ENCODE results near the gene CCDC9B.

Gene CCDC9B

DNA sequence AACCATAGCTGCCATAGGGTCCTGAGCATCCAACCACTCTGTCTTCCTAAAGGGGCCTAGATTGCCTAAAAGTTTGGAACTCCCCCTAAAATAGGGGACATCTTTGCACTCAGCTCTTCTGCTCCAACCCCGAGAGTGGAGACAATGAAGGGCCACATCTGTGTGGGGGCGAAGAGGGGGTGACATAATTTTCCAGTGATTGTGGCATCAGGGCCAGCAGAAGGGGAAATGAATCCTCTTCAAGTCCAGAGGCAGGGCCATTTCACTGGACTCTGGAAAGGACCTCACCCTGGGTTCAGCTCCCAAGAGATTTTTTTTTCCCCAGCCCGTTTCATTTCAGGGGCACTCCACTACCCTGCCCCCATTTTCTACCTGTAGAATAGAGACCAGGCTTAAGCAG lies 53.2 kb downstream of the CCDC9B start:
- no peak for DNase-seq

DNA sequence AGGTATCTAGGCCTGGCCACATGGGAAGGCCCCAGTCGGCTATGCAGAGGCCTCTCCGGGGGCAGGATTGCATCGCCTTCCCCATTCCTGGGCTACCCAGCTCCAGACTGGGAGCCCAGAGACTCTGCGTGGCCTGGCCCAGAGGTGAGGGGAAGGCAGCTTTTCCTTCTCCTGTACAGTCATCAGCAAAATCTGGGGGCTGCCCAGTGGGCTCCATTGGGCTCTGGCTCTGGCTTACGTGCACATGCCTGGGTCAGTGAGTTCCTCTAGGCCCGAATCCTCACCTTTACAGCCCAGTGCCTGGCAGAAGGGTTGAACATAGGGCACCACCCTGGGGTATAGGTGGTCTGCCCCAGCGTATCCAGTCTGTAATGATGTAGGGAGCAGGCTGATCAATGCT lies 53.9 kb downstream of the CCDC9B start:
- DNase-seq, result no peak

DNA sequence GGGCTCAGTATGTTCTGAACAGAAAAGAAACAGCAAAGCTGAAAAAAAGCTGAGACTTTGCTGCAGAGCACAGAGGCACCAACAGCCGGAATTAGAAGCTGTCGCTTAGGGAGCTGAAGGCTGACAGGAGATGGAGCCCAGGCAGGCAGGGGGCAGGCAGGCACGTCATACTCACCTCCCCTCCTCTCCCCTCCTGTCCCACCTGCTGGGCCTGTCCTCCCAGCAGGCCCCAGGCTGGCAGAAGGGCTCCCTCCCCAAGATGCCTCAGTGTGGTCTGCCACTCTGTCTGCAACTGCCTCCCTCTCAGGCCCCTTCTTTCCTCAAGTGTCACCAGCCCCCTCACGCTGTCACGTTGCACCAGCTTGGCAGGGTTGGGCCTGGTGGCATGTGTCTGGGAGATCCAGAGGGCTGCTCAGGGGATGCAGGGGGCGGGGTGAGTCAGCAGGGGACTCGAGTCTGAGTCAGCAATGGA lies 54.6 kb downstream of the CCDC9B start:
- no peak for DNase-seq

DNA sequence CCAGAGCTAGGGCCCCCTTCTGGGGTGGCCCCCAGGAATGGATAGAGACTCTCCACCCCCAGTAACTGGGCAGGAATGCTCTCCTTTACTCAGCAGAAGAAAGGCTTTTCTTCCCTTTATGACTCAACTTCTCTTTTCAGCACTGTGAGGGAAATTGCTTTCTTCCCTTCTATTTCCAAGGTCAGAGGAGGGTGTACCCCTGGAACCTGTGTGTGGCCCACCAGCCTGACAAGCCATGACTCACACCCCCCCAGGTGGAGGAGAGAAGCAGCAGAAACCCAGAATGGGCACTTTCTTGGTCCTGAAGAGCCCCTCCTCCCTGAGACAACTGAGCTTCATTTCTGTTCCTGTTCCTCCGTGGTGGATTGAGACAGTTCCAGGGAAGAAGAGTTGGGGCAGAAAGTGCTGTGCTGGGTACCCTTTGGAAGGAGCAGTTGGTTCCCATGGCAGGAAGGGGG lies 55.2 kb downstream of the CCDC9B start:
- DNase-seq, result no peak

DNA sequence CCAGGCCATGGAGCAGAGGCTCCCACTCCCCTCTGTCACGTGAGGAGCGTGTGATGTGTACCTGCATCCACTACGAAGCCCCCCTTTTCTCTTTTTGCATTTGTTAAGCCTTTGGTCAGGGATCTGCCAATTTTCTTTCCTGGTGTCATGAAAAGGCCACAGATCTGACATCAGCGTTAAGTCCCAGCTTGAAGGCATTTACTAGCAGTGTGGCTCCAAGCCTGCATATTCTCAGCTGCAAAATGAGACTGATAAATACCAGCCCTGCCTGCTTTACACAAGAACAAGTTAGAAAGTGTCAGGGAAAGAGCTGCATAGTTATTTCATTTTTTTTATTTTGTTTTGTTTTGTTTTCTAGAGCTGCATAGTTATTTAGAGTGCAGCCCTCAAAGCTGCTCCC lies 55.6 kb downstream of the CCDC9B start:
- no peak for DNase-seq

DNA sequence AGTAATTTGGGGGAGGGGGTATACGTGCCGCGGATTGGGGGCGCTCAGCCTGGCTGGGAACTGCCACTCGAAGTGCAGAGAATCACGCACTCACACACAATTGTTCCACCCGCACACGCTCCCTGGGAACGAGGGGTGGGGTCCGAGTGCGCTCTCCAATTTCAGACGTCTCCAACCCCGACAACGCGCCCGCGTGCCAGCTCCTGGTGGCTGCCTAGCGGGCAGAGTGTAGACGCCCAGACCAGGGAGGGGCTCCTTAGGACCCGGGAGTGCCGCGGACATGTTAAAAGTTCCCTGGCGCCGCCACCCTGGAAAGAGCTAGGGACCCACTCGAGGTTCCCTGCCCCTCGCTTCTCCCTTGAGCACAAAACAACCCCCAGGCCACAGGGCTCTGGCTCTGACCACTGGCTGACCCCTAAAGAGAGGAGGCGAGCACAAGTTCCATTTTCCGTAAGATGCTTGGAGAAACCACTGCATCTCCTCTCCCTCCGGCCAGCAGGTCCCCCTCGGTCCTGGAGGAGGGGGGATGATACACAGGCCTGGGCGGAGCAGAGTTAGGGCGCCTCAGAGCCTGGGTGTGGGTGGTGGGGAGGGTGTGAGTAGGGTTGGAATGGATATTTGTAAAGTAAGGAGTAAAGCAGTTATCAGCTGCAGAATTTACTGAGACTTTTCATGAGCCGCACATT lies 57.0 kb downstream of the CCDC9B start:
- no peak for DNase-seq

DNA sequence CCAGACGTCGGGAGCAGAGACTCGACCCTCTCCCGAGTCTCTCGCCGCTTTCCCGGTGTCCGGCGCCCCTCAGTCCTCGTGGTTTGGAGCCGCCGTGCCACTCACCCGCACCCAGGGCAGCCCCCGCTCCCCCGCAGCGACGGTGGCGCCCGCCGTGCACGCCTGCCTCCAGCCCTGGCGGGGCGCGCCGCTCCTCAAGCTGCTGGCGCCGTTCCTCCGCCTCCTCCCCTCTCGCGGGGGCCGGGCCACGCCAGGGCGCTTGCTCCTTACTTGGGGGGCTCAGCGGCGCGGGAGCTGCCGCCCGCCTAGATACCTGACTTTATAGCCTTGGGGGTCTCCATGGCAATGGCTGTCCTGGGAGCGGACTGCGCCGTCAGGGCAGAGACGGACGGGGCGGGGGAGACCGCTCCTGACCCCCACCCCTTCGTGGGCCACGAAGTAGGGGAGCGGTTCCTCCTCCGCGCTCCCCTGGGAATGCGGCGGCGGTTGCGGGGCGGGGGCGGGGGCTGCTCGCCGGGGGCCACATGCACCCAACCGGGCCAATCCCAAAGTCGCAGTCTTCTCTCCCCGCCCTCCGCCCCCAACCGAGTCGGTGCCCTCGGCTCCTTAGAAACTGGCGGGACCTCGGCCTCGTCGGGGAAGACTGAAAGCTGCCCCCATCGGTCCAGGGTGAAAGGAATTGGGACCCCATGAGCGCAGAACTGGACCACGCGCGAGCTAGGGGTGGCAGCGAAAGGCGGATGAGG lies 57.7 kb downstream of the CCDC9B start, which contains the start of gene ANKRD63:
ANKRD63 (minus strand) TSS at position 196 of the 746 bp plus-strand sequence. CDS start 478 bp downstream, outside the sequence.
- peak; percentile 61 for DNase-seq

DNA sequence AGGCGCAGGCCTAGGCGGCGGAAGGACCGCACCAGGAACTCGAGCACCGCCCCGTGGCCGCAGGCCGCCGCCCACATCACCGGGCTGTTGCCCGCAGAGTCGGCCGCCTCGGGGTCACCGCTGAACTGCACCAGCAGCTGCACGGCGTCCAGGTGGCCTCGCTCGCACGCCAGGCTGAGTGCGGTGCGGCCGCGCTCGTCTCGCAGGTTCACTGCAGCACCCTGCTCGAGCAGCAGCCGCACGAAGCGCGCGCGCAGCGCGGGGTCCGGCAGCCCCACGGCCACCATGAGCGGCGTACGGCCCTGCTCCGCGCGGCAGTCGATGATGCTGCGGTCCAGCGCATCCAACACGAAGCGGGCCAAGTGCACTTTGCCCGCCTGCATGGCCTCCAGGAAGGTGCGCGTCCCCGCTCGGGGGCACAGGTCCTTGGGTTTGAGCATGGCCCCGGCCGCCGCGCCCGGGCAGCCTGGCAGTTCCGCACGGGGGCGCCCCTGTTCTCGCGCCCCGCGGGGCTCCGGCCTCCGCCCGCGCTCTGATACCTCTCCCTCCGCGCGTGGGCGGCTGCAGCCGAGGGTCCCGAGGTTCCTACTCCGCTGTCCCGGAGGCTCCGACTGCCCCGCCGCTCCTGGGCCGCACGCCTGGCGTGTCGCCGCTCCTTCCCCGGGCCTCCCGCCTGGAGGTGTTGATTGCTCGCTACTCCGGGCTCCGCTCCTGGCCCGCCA lies 58.4 kb downstream of the CCDC9B start:
- peak; percentile 50 for DNase-seq

DNA sequence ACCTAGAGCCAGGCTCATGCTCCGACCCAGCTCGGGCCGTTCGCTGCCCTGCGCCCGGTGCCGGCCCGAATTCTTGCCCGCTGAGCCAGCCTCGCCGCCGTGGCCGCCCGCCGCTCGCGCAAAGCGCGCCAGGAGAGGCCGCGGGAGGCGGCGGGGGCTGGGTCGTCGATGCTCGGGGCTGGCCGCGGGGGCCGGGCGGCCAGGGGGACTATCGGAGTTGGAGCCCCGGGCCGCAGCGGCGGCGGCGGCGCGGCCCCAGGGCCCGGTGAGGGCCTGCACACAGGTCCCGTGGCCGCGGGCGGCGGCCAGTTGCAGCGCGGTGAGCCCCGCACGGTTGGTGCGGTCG lies 59.0 kb downstream of the CCDC9B start:
- no peak for DNase-seq
